ENCODE results near the gene SCYL2.

The SCYL2 gene

GRCh38 chr12:100229036-100229635 is 37.8 kb upstream of the SCYL2 start:
- TF ChIP-seq, protein P1, sequence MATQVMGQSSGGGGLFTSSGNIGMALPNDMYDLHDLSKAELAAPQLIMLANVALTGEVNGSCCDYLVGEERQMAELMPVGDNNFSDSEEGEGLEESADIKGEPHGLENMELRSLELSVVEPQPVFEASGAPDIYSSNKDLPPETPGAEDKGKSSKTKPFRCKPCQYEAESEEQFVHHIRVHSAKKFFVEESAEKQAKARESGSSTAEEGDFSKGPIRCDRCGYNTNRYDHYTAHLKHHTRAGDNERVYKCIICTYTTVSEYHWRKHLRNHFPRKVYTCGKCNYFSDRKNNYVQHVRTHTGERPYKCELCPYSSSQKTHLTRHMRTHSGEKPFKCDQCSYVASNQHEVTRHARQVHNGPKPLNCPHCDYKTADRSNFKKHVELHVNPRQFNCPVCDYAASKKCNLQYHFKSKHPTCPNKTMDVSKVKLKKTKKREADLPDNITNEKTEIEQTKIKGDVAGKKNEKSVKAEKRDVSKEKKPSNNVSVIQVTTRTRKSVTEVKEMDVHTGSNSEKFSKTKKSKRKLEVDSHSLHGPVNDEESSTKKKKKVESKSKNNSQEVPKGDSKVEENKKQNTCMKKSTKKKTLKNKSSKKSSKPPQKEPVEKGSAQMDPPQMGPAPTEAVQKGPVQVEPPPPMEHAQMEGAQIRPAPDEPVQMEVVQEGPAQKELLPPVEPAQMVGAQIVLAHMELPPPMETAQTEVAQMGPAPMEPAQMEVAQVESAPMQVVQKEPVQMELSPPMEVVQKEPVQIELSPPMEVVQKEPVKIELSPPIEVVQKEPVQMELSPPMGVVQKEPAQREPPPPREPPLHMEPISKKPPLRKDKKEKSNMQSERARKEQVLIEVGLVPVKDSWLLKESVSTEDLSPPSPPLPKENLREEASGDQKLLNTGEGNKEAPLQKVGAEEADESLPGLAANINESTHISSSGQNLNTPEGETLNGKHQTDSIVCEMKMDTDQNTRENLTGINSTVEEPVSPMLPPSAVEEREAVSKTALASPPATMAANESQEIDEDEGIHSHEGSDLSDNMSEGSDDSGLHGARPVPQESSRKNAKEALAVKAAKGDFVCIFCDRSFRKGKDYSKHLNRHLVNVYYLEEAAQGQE (IDR thresholded peaks at IDR 0.05; ENCODE audit: low read depth) = no peak
- TF ChIP-seq RAD21 (IDR thresholded peaks at IDR 0.05; ENCODE audit: low read depth) (peak; percentile 22; the same call in 1 of the 2 replicates), FOXM1 (IDR thresholded peaks at IDR 0.05; ENCODE audit: borderline replicate concordance, low read depth) (no peak), NFIC (IDR thresholded peaks at IDR 0.05) (no peak)

- no peak for TF ChIP-seq CEBPB (IDR thresholded peaks at IDR 0.05)
- TF ChIP-seq EP300 (IDR thresholded peaks at IDR 0.05; ENCODE audit: borderline replicate concordance) = no peak
- no peak for TF ChIP-seq ZBTB7A (IDR thresholded peaks at IDR 0.05; ENCODE audit: low read depth)
- TF ChIP-seq, protein P2, sequence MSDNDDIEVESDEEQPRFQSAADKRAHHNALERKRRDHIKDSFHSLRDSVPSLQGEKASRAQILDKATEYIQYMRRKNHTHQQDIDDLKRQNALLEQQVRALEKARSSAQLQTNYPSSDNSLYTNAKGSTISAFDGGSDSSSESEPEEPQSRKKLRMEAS (IDR thresholded peaks at IDR 0.05) = no peak
- no peak for TF ChIP-seq CREB1 (IDR thresholded peaks at IDR 0.05; ENCODE audit: low read depth)
- no peak for TF ChIP-seq EGR1 (IDR thresholded peaks at IDR 0.05)
Measured at GRCh38 chr12:100229876-100230275, 37.1 kb upstream of the SCYL2 start.

- TF ChIP-seq, protein P2 (IDR thresholded peaks at IDR 0.05) = no peak
- TF ChIP-seq CREB1 (IDR thresholded peaks at IDR 0.05; ENCODE audit: low read depth) = no peak
- no peak for TF ChIP-seq EGR1 (IDR thresholded peaks at IDR 0.05)
- TF ChIP-seq EP300 (IDR thresholded peaks at IDR 0.05; ENCODE audit: borderline replicate concordance) = no peak
- TF ChIP-seq TCF12 (IDR thresholded peaks at IDR 0.05; ENCODE audit: low read depth) = no peak
- no peak for TF ChIP-seq TAF1 (IDR thresholded peaks at IDR 0.05; ENCODE audit: low read depth)
- no peak for TF ChIP-seq ZBTB7A (IDR thresholded peaks at IDR 0.05; ENCODE audit: low read depth)
- no peak for TF ChIP-seq TEAD4 (IDR thresholded peaks at IDR 0.05)
- TF ChIP-seq NFIC (IDR thresholded peaks at IDR 0.05) = no peak
- TF ChIP-seq, protein P3, sequence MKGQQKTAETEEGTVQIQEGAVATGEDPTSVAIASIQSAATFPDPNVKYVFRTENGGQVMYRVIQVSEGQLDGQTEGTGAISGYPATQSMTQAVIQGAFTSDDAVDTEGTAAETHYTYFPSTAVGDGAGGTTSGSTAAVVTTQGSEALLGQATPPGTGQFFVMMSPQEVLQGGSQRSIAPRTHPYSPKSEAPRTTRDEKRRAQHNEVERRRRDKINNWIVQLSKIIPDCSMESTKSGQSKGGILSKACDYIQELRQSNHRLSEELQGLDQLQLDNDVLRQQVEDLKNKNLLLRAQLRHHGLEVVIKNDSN (IDR thresholded peaks at IDR 0.05) = no peak
- TF ChIP-seq RAD21 (IDR thresholded peaks at IDR 0.05; ENCODE audit: low read depth) = no peak
- TF ChIP-seq, protein P1 (IDR thresholded peaks at IDR 0.05; ENCODE audit: low read depth) = no peak
- TF ChIP-seq FOXM1 (IDR thresholded peaks at IDR 0.05; ENCODE audit: borderline replicate concordance, low read depth) = no peak
- TF ChIP-seq YY1 (IDR thresholded peaks at IDR 0.05; ENCODE audit: low read depth) = no peak
- TF ChIP-seq CEBPB (IDR thresholded peaks at IDR 0.05) = no peak
Measured at GRCh38 chr12:100234166-100234565, 32.8 kb upstream of the SCYL2 start.

- TF ChIP-seq, protein P2 (IDR thresholded peaks at IDR 0.05) = no peak
- TF ChIP-seq RAD21 (IDR thresholded peaks at IDR 0.05; ENCODE audit: low read depth) = peak; percentile 77
Measured at GRCh38 chr12:100234591-100235304, 32.2 kb upstream of the SCYL2 start.

- TF ChIP-seq FOXM1 (IDR thresholded peaks at IDR 0.05; ENCODE audit: borderline replicate concordance, low read depth) (no peak), TAF1 (IDR thresholded peaks at IDR 0.05; ENCODE audit: low read depth) (no peak), TCF12 (IDR thresholded peaks at IDR 0.05; ENCODE audit: low read depth) (no peak), CREB1 (IDR thresholded peaks at IDR 0.05; ENCODE audit: low read depth) (no peak)
- TF ChIP-seq, protein P1 (IDR thresholded peaks at IDR 0.05; ENCODE audit: low read depth) = no peak
Measured at GRCh38 chr12:100238801-100239200, 28.2 kb upstream of the SCYL2 start.
